H1 (cell line): Measurements from ENCODE around the gene PRKCZ. TPM values are rescaled to one million over a fixed set of nuclear protein-coding genes. Genes with fewer than 3 reads are reported as not detected.

ENCODE experiments used
- CTCF ChIA-PET: fragments of 300-600 bp; sonication (Branson Sonifier 250); formaldehyde crosslinking; loops from one replicate; lab custom pipeline; 2021; ENCODE audit not compliant: partially characterized antibody; lab: Charles Lee
- POLR2A ChIA-PET: fragments of 300-600 bp; sonication (Branson Sonifier 250); formaldehyde crosslinking; loops from one replicate; lab custom pipeline; 2021; ENCODE audit warnings: inconsistent platforms; ENCODE audit not compliant: partially characterized antibody; lab: Charles Lee
- DNase-seq, 2 experiments: peaks; one replicate each; pipeline versions ENCODE4 v3.0.0 to v3.0.0-alpha.2; 2010 to 2022; ENCODE audit warnings: low spot score in 2 of 2, low read depth in 1 of 2, mixed read lengths in 1 of 2
- FAIRE-seq: peaks from 2 replicates; lab custom pipeline; 2011; peaks lifted over from hg19 to GRCh38; lab: Jason Lieb, UNC
- H2AFZ ChIP-seq: 2 replicates; pipeline ENCODE4 v1.8.1; 2012; ENCODE audit warnings: low read length, inconsistent platforms
- H2AK5ac ChIP-seq: 2 replicates; pipeline ENCODE4 v1.6.1; 2013; ENCODE audit warnings: low read depth, low read length
- H2BK120ac ChIP-seq: replicated peaks from 2 replicates; pipeline ENCODE3; 2013; ENCODE audit warnings: low read depth, low read length, inconsistent platforms
- H2BK12ac ChIP-seq: 2 replicates; pipeline ENCODE4 v1.6.1; 2013; ENCODE audit warnings: low read depth, low read length
- H2BK15ac ChIP-seq: 2 replicates; pipeline ENCODE4 v1.6.1; 2013; ENCODE audit warnings: low read length
- H2BK20ac ChIP-seq: 2 replicates; pipeline ENCODE4 v1.6.1; 2013; ENCODE audit warnings: low read length
- H2BK5ac ChIP-seq: 2 replicates; pipeline ENCODE4 v1.6.1; 2013; ENCODE audit warnings: low read depth, low read length
- H3K14ac ChIP-seq: 2 replicates; pipeline ENCODE4 v1.6.1; 2013; ENCODE audit warnings: inconsistent platforms; ENCODE audit not compliant: insufficient read length
- H3K18ac ChIP-seq: 2 replicates; pipeline ENCODE4 v1.6.1; 2013; ENCODE audit warnings: low read length; ENCODE audit errors: extremely low read depth
- H3K23ac ChIP-seq: 2 replicates; pipeline ENCODE4 v1.6.1; 2013; ENCODE audit warnings: inconsistent platforms; ENCODE audit not compliant: insufficient read length
- H3K23me2 ChIP-seq: 2 replicates; pipeline ENCODE4 v1.6.1; 2013; ENCODE audit warnings: low read depth, low read length
- H3K27ac ChIP-seq: 2 replicates; pipeline ENCODE4 v1.6.1; 2011; ENCODE audit warnings: low read depth, low read length, inconsistent platforms
- H3K27me3 ChIP-seq, 4 experiments: replicated peaks in 1 of 4; 1 replicate in 1 of 4; 2 replicates in 3 of 4; pipeline versions ENCODE4 v1.6.1 to v1.8.1; 2011 to 2013; ENCODE audit warnings: low read length in 3 of 4, mild to moderate bottlenecking in 3 of 4, inconsistent platforms in 2 of 4, mixed read lengths in 2 of 4, moderate library complexity in 1 of 4; ENCODE audit not compliant: control insufficient read depth in 3 of 4, insufficient read depth in 3 of 4; ENCODE audit errors: extremely low read depth in 1 of 4
- H3K36me3 ChIP-seq, 4 experiments: 2 replicates each; pipeline versions ENCODE4 v1.6.1 to v1.8.1; 2011 to 2013; ENCODE audit warnings: mild to moderate bottlenecking in 4 of 4, low read length in 3 of 4, moderate library complexity in 2 of 4, control low read depth in 1 of 4, inconsistent platforms in 1 of 4; ENCODE audit not compliant: insufficient read depth in 4 of 4, control insufficient read depth in 2 of 4
- H3K4ac ChIP-seq: replicated peaks from 2 replicates; pipeline ENCODE3; 2013; ENCODE audit warnings: low read length, low read depth, mixed read lengths, inconsistent platforms; ENCODE audit not compliant: insufficient read length
- H3K4me1 ChIP-seq, 4 experiments: replicated peaks in 1 of 4; 1 replicate in 1 of 4; 2 replicates in 3 of 4; pipeline versions ENCODE4 v1.6.1 to v1.8.1; 2011 to 2013; ENCODE audit warnings: low read length in 3 of 4, inconsistent platforms in 2 of 4, mixed read lengths in 1 of 4; ENCODE audit not compliant: insufficient read depth in 4 of 4, control insufficient read depth in 3 of 4
- H3K4me2 ChIP-seq, 2 experiments: 2 replicates each; pipeline versions ENCODE4 v1.6.1 to v1.8.1; 2011 to 2013; ENCODE audit warnings: low read depth in 2 of 2, low read length in 2 of 2, control low read depth in 1 of 2, inconsistent platforms in 1 of 2, mild to moderate bottlenecking in 1 of 2; ENCODE audit not compliant: insufficient read depth in 1 of 2
- H3K4me3 ChIP-seq, 4 experiments: fragments of 200-600, 300-600 bp in 1 of 4; sonication (generic), shearing (Covaris generic), sonication (Bioruptor Twin) in 1 of 4; 2 replicates each; pipeline versions ENCODE4 v1.5.1 to v1.8.1; 2011 to 2016; ENCODE audit warnings: low read length in 4 of 4, low read depth in 3 of 4, control low read depth in 2 of 4, inconsistent platforms in 2 of 4, mild to moderate bottlenecking in 2 of 4, mixed read lengths in 1 of 4, moderate library complexity in 1 of 4; ENCODE audit not compliant: insufficient read depth in 2 of 4; ENCODE audit errors: extremely low read depth in 1 of 4
- H3K56ac ChIP-seq: replicated peaks from 2 replicates; pipeline ENCODE3; 2013; ENCODE audit warnings: low read depth, mild to moderate bottlenecking, mixed read lengths, low read length, inconsistent platforms; ENCODE audit not compliant: insufficient read length
- H3K79me1 ChIP-seq: 2 replicates; pipeline ENCODE4 v1.6.1; 2013; ENCODE audit warnings: low read depth, low read length, control low read depth
- H3K79me2 ChIP-seq, 2 experiments: 2 replicates each; pipeline versions ENCODE4 v1.6.1 to v1.8.1; 2012 to 2013; ENCODE audit warnings: low read length in 2 of 2, mild to moderate bottlenecking in 2 of 2, inconsistent platforms in 1 of 2; ENCODE audit not compliant: insufficient read depth in 2 of 2, control insufficient read depth in 1 of 2
- H3K9ac ChIP-seq, 4 experiments: replicated peaks in 1 of 4; 1 replicate in 1 of 4; 2 replicates in 3 of 4; pipeline versions ENCODE4 v1.6.1 to v1.8.1; 2011 to 2013; ENCODE audit warnings: low read depth in 3 of 4, low read length in 3 of 4, control low read depth in 2 of 4, mild to moderate bottlenecking in 2 of 4, moderate library complexity in 2 of 4, inconsistent platforms in 1 of 4; ENCODE audit errors: extremely low read depth in 1 of 4
- H3K9me3 ChIP-seq, 2 experiments: 2 replicates each; pipeline versions ENCODE4 v1.6.1 to v1.8.1; 2012 to 2013; ENCODE audit warnings: mild to moderate bottlenecking in 2 of 2, moderate library complexity in 2 of 2, control low read depth in 1 of 2, inconsistent platforms in 1 of 2, low read depth in 1 of 2, low read length in 1 of 2, mixed read lengths in 1 of 2; ENCODE audit not compliant: insufficient read depth in 2 of 2
- H4K20me1 ChIP-seq, 2 experiments: replicated peaks in 1 of 2; 2 replicates each; pipeline versions ENCODE3 to v1.8.1; 2011 to 2013; ENCODE audit warnings: inconsistent platforms in 2 of 2, low read length in 2 of 2, mild to moderate bottlenecking in 1 of 2; ENCODE audit not compliant: insufficient read depth in 2 of 2, control insufficient read depth in 1 of 2
- H4K5ac ChIP-seq: 2 replicates; pipeline ENCODE4 v1.6.1; 2013; ENCODE audit warnings: low read length, low read depth, mixed read lengths, inconsistent platforms; ENCODE audit not compliant: insufficient read length
- H4K8ac ChIP-seq: 2 replicates; pipeline ENCODE4 v1.8.0; 2013; ENCODE audit warnings: mild to moderate bottlenecking, moderate library complexity, low read length, inconsistent platforms; ENCODE audit not compliant: insufficient read depth; ENCODE audit errors: extremely low read depth
- H4K91ac ChIP-seq: replicated peaks from 2 replicates; pipeline ENCODE3; 2013; ENCODE audit warnings: low read length, mixed read lengths, inconsistent platforms; ENCODE audit not compliant: insufficient read length
- BRCA1 ChIP-seq: IDR thresholded peaks from 2 replicates; pipeline ENCODE4 v1.6.1; 2012; ENCODE audit warnings: low read depth, low read length, improper control_type of control experiment
- KDM1A ChIP-seq: fragments of 200-600, 300-600 bp; sonication (generic); IDR thresholded peaks from 2 replicates; pipeline ENCODE4 v1.7.1; 2016; ENCODE audit warnings: mild to moderate bottlenecking, low read length, borderline replicate concordance
- NRF1 ChIP-seq: IDR thresholded peaks from 2 replicates; pipeline ENCODE4 v1.6.1; 2011; ENCODE audit warnings: mild to moderate bottlenecking, low read depth, low read length, improper control_type of control experiment
- SIRT6 ChIP-seq: IDR thresholded peaks from one replicate; pipeline ENCODE4 v1.7.1; 2012; ENCODE audit warnings: low read length, inconsistent platforms
- SIX5 ChIP-seq: IDR thresholded peaks from 2 replicates; pipeline ENCODE4 v1.6.1; 2011; ENCODE audit warnings: mild to moderate bottlenecking, low read depth, low read length
- WGBS, 2 experiments: shearing (Covaris generic) in 1 of 2; methylation state at CpG; one replicate each; pipeline versions ENCODE4 v1.1.6 to v1.1.7; 2013 to 2015; ENCODE audit warnings: low lambda C conversion rate in 2 of 2, mixed read lengths in 2 of 2, inconsistent platforms in 1 of 2, low coverage in 1 of 2, missing lambda C conversion rate in 1 of 2; ENCODE audit not compliant: insufficient replicate concordance in 2 of 2, insufficient coverage in 1 of 2, insufficient read length in 1 of 2; ENCODE audit errors: extremely low coverage in 1 of 2, missing lambda C conversion rate in 1 of 2; 5-methylcytosine and 5-hydroxymethylcytosine counted together
- polyA plus RNA-seq, 7 experiments: library from polyadenylated mRNA; depleted of rRNA in 3 of 7; stranded (reverse) in 5 of 7; unstranded in 2 of 7; fragments of >200 nt in 5 of 7; fragments of 200-250 nt in 2 of 7; gene quantifications; 1 replicate in 5 of 7; 2 replicates in 1 of 7; 4 replicates in 1 of 7; pipeline versions ENCODE4 v1.2.1 to v1.2.3, GENCODE V29; 2011 to 2013; ENCODE audit warnings: missing spikeins in 2 of 7, mixed read lengths in 2 of 7
- total RNA-seq: library from RNA; stranded (reverse); fragmentation: NEBNext Ultra II Directional; extraction: Animal tissue kit (Norgen Biotek cat#: 25700); gene quantifications from 2 replicates; pipeline ENCODE4 v1.2.1, GENCODE V29; 2021

Gene PRKCZ
- total and polyA plus RNA-seq, 2 of the 8 experiments (the other 6 are each of a cell fraction or from before 2014, with no cell fraction given) = 37.4 to 45.1 TPM

- no peak overlapping the region for H3K4ac ChIP-seq
- H3K23me2 ChIP-seq = no peaks in the 10 kb centered on the region
- H3K4me3 ChIP-seq = no peak overlapping the region
- no peaks in the 10 kb centered on the region for H3K27me3 ChIP-seq
- POLR2A ChIA-PET = no interaction called here
- H3K79me1 ChIP-seq = no peaks in the 10 kb centered on the region
- no peak overlapping the region for H3K23ac ChIP-seq
- no peak overlapping the region for H2AFZ ChIP-seq
- H3K18ac ChIP-seq = no peak overlapping the region
- FAIRE-seq = no peak
- H4K20me1 ChIP-seq = peaks cover 0 to 3% of the 10 kb centered on the region in 2 experiments
- CTCF ChIA-PET = interaction anchor here (1.4 kb wide), 1 partner anchor 78 kb away, joined by 4 read pairs; no protein-coding TSS in a partner anchor
- no peak overlapping the region for H2BK12ac ChIP-seq
- no peak overlapping the region for H3K4me2 ChIP-seq
- peaks cover 0 to 2% (median 0%) of the 10 kb centered on the region in 4 experiments; a peak in 3 of 7 replicates for H3K4me1 ChIP-seq
- no peak overlapping the region for H2AK5ac ChIP-seq
- DNase-seq = no peak
- no peak overlapping the region for H2BK120ac ChIP-seq
- no peak overlapping the region for H2BK20ac ChIP-seq
- no peak overlapping the region for H3K56ac ChIP-seq
- H4K91ac ChIP-seq = no peak overlapping the region
- H3K9ac ChIP-seq = no peak overlapping the region
- no peak overlapping the region for H2BK5ac ChIP-seq
- H3K27ac ChIP-seq = no peak overlapping the region
- no peak overlapping the region for H2BK15ac ChIP-seq
- TF ChIP-seq KDM1A = no peak
- TF ChIP-seq SIRT6 = no peak
- TF ChIP-seq BRCA1 = no peak
- TF ChIP-seq NRF1 = no peak
- no peak for TF ChIP-seq SIX5
- 85% methylated on average over 8 of the region's 8 CpGs; no CpG with 5 or more reads in 1 of the 2 experiments for WGBS, 2 experiments
- H3K36me3 ChIP-seq = no peaks in the 10 kb centered on the region
- H4K8ac ChIP-seq = no peak overlapping the region
- no peak overlapping the region for H3K14ac ChIP-seq
- no peaks in the 10 kb centered on the region for H3K79me2 ChIP-seq
- H4K5ac ChIP-seq = no peak overlapping the region
- H3K9me3 ChIP-seq = no peaks in the 10 kb centered on the region
Measured at GRCh38 chr1:2038229-2038628, 12.0 kb upstream of the PRKCZ start.
